Panc1 (cell line): ENCODE results near the gene CFAP299. TPM values are rescaled to one million over a fixed set of nuclear protein-coding genes. Genes with fewer than 3 reads are reported as not detected.

Experiments used
- ATAC-seq: fragments of 200-7000 bp; cut with Tn5 transposase; 2 replicates; pipeline ENCODE4 v1.9.1; 2020; ENCODE audit warnings: mild to moderate bottlenecking, moderate library complexity
- BruUV-seq: library from RNA; stranded (reverse); fragments of 400-500 nt; replicated peaks from 2 replicates; lab custom pipeline; 2021; lab: Mats Ljungman, UMichigan
- CTCF ChIA-PET: fragments of 300-600 bp; sonication (Branson Sonifier 250); formaldehyde crosslinking; loops from one replicate; lab custom pipeline; 2022; ENCODE audit warnings: antibody characterized with exemption; lab: Charles Lee
- POLR2A ChIA-PET: fragments of 300-600 bp; sonication (Branson Sonifier 250); formaldehyde crosslinking; loops from one replicate; lab custom pipeline; 2022; ENCODE audit warnings: antibody characterized with exemption; lab: Charles Lee
- DNase-seq: peaks from one replicate; pipeline ENCODE4 v3.0.0-alpha.2; 2010; ENCODE audit warnings: low read depth, low spot score
- H3K27ac ChIP-seq: 2 replicates; pipeline ENCODE4 v1.5.1; 2011; ENCODE audit warnings: mild to moderate bottlenecking, low read length, inconsistent platforms
- H3K27me3 ChIP-seq: fragments of 200-500 bp; sonication (Bioruptor generic); 2 replicates; pipeline ENCODE4 v1.6.0; 2014; ENCODE audit warnings: low read length, inconsistent platforms; ENCODE audit not compliant: control insufficient read depth, insufficient read depth
- H3K36me3 ChIP-seq: fragments of 200-500 bp; sonication (Bioruptor generic); 2 replicates; pipeline ENCODE4 v1.5.1; 2014; ENCODE audit warnings: inconsistent platforms, mild to moderate bottlenecking, low read length, moderate library complexity; ENCODE audit not compliant: control insufficient read depth, insufficient read depth
- H3K4me1 ChIP-seq: 2 replicates; pipeline ENCODE4 v1.5.1; 2011; ENCODE audit warnings: inconsistent platforms, mild to moderate bottlenecking, low read length, moderate library complexity; ENCODE audit not compliant: control insufficient read depth, insufficient read depth
- H3K4me3 ChIP-seq, 2 experiments: 2 replicates each; pipeline ENCODE4 v1.5.1; 2011 to 2012; ENCODE audit warnings: low read depth in 2 of 2, low read length in 2 of 2, mild to moderate bottlenecking in 2 of 2, inconsistent platforms in 1 of 2, moderate library complexity in 1 of 2
- H3K9me3 ChIP-seq: fragments of 200-500 bp; sonication (Bioruptor generic); 2 replicates; pipeline ENCODE4 v1.5.1; 2014; ENCODE audit warnings: low read depth, mild to moderate bottlenecking, inconsistent platforms, low read length, moderate library complexity; ENCODE audit not compliant: control insufficient read depth, insufficient read depth
- POLR2AphosphoS5 ChIP-seq: IDR thresholded peaks from 2 replicates; pipeline ENCODE4 v1.6.1; 2012; ENCODE audit warnings: mild to moderate bottlenecking, low read depth, low read length, moderate library complexity
- REST ChIP-seq, 2 experiments: IDR thresholded peaks; 2 replicates each; pipeline ENCODE4 v1.6.1; 2011 to 2012; ENCODE audit warnings: low read depth in 2 of 2, control low read depth in 1 of 2, low read length in 1 of 2, mild to moderate bottlenecking in 1 of 2, moderate library complexity in 1 of 2; ENCODE audit not compliant: insufficient read depth in 1 of 2
- SIN3A ChIP-seq: IDR thresholded peaks from 2 replicates; pipeline ENCODE4 v1.6.1; 2012; ENCODE audit warnings: low read depth, mild to moderate bottlenecking, low read length, moderate library complexity, borderline replicate concordance; ENCODE audit not compliant: insufficient read depth
- TCF7L2 ChIP-seq: IDR thresholded peaks from 2 replicates; pipeline ENCODE4 v1.6.1; 2011; ENCODE audit warnings: mild to moderate bottlenecking, low read depth, low read length, inconsistent platforms
- in situ Hi-C: cut with HindIII; loops from 2 replicates; pipeline ENCODE4 v1.10.0; 2016; ENCODE audit warnings: low sequenced_read_pairs, low pct_unique_long_range_greater_than_20kb
- intact Hi-C: fragments of 100-400 bp; cut with micrococcal nuclease; formaldehyde crosslinking; loops from one replicate; pipeline ENCODE4 v1.10.0; 2022; ENCODE audit not compliant: unreplicated experiment
- total RNA-seq: library from RNA; stranded (reverse); gene quantifications from one replicate; pipeline ENCODE4 v1.2.1, GENCODE V29; 2021; ENCODE audit not compliant: unreplicated experiment
- TF ChIP-seq, protein P1 (sequence below): fragments of 450-650 bp; IDR thresholded peaks from 2 replicates; pipeline ENCODE4 v1.5.1; 2017; ENCODE audit warnings: mild to moderate bottlenecking

CFAP299 gene
- total RNA-seq, 1 experiment from 2014 or later = not detected

DNA sequence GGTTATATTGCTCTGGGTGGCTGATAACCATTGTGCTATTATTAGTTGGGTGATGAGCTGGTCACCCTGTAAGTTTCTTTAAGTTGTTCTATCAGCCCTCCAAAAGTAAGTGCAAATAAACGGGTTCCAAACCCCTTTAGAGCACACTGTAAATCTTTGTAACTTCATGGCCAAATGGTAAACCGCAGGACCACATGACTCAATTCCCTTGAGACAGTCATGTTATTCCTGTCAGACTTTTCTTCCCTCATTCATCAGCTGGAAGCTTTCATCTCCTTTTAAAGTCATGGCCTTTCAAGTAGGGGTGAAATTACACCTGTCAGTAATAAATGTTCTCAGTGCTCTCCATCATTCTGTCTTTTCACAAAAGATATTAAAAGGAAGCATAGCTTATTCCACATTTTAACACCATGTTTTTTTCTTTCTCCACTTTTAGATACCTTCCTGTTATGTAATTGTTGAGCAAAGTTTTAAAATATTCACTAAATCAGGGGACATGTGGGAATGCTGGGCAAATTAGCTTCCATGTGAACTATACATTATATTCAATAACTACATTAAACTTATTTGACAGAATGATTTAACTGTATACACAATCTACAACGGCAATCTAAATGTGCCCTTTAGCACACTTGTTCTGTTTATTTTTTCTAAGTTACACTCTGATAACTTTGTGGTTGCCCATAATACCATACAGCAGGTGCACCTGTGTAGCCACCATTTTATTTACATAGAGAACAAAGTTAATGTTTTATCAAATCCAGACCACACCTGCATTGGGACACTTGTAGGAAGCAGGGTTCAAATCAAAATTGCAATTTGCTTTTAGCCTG lies 275.5 kb downstream of the CFAP299 start:
- Histone ChIP-seq H3K4me3 (no peak overlapping the region), H3K9me3 (no peaks in the 10 kb centered on the region), H3K4me1 (no peaks in the 10 kb centered on the region), H3K27me3 (no peaks in the 10 kb centered on the region), H3K27ac (no peak overlapping the region), H3K36me3 (no peaks in the 10 kb centered on the region)
- in situ Hi-C loops (no loop called here), intact Hi-C loops (no loop called here)
- no peak for ATAC-seq
- BruUV-seq = no TSS peak
- DNase-seq = no peak
- TF ChIP-seq POLR2AphosphoS5 = no peak
- no peak for TF ChIP-seq TCF7L2
- TF ChIP-seq SIN3A = no peak
- TF ChIP-seq REST (IDR thresholded peaks at IDR 0.05; ENCODE audit: insufficient read depth in 1 of 2, low read depth in 2 of 2, low read length in 1 of 2) = no peak
- POLR2A ChIA-PET = no interaction called here
- CTCF ChIA-PET = no interaction called here

DNA sequence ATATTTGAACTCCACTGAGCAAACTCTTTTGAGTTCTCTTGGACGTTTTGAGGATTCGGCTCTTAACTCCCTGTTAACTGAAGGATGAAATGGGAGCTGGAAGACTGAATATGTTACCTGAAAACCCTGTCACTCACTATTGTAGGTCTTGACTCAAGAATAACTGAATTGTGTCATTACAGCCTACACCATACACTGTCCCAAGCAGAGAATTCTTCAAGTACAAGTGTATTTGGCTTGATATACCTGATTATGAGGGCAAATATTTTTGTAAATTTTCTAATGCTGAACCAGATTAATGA lies 276.1 kb downstream of the CFAP299 start:
- Histone ChIP-seq H3K4me1 (no peaks in the 10 kb centered on the region), H3K27me3 (no peaks in the 10 kb centered on the region), H3K27ac (no peak overlapping the region), H3K36me3 (no peaks in the 10 kb centered on the region), H3K4me3 (no peak overlapping the region), H3K9me3 (no peaks in the 10 kb centered on the region)
- ATAC-seq (no peak), DNase-seq (no peak)
- in situ Hi-C loops = no loop called here
- intact Hi-C loops = no loop called here
- ChIA-PET CTCF (no interaction called here), POLR2A (no interaction called here)
- no peak for TF ChIP-seq POLR2AphosphoS5
- TF ChIP-seq REST (IDR thresholded peaks at IDR 0.05; ENCODE audit: insufficient read depth in 1 of 2, low read depth in 2 of 2, low read length in 1 of 2) = no peak
- TF ChIP-seq, protein P1, sequence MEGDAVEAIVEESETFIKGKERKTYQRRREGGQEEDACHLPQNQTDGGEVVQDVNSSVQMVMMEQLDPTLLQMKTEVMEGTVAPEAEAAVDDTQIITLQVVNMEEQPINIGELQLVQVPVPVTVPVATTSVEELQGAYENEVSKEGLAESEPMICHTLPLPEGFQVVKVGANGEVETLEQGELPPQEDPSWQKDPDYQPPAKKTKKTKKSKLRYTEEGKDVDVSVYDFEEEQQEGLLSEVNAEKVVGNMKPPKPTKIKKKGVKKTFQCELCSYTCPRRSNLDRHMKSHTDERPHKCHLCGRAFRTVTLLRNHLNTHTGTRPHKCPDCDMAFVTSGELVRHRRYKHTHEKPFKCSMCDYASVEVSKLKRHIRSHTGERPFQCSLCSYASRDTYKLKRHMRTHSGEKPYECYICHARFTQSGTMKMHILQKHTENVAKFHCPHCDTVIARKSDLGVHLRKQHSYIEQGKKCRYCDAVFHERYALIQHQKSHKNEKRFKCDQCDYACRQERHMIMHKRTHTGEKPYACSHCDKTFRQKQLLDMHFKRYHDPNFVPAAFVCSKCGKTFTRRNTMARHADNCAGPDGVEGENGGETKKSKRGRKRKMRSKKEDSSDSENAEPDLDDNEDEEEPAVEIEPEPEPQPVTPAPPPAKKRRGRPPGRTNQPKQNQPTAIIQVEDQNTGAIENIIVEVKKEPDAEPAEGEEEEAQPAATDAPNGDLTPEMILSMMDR = no peak
- no peak for TF ChIP-seq SIN3A
- no peak for TF ChIP-seq TCF7L2
- no TSS peak for BruUV-seq
